ENCODE measurements around the gene ZMAT3. TPM values are rescaled to one million over a fixed set of nuclear protein-coding genes. Genes with fewer than 3 reads are reported as not detected.
"Not testable (repeated sequence)": the region's sequence is repeated elsewhere in the genome, so short reads cannot be mapped to it uniquely, and the experiment has no call there.

ZMAT3 gene
- total RNA-seq, 2 experiments from 2014 or later: 14.1 to 15.1 TPM

DNA sequence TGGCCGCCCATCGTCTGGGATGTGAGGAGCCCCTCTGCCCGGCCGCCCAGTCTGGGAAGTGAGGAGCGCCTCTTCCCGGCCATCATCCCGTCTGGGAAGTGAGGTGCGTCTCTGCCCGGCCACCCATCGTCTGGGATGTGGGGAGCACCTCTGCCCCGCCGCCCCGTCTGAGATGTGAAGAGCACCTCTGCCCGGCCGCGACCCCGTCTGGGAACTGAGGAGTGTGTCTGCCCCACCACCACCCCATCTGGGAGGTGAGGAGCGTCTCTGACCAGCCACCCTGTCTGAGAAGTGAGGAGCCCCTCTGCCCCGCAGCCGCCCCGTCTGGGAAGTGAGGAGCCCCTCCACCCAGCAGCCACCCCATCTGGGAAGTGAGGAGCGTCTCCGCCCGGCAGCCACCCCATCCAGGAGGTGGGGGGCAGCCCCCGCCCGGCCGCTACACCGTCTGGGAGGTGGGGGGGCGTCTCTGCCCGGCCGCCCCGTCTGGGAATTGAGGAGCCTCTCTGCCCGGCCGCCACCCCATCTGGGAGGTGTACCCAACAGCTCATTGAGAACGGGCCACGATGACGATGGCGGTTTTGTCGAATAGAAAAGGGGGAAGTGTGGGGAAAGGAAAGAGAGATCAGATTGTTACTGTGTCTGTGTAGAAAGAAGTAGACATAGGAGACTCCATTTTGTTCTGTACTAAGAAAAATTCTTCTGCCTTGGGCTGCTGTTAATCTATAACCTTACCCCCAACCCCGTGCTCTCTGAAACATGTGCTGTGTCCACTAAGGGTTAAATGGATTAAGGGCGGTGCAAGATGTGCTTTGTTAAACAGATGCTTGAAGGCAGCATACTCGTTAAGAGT is 38.9 kb downstream of the ZMAT3 start:
- H3K4me1 Mint-ChIP-seq; CTCF ChIA-PET; H3K27ac Mint-ChIP-seq; ATAC-seq; H3K27me3 Mint-ChIP-seq; H3K4me3 Mint-ChIP-seq; H3K9me3 Mint-ChIP-seq (ENCODE audit: low read depth); DNase-seq: not testable (repeated sequence)
- H3K36me3 Mint-ChIP-seq: peaks cover 12% of the 10 kb centered on the region

- DNase-seq (no peak), ATAC-seq (no peak)
- H3K4me3 Mint-ChIP-seq: no peak overlapping the region
- CTCF ChIA-PET: no interaction called here
- no peak overlapping the region for H3K27ac Mint-ChIP-seq
- H3K36me3 Mint-ChIP-seq: peaks cover 8% of the 10 kb centered on the region
- H3K9me3 Mint-ChIP-seq (ENCODE audit: low read depth): no peaks in the 10 kb centered on the region
- no peaks in the 10 kb centered on the region for H3K27me3 Mint-ChIP-seq
- no peaks in the 10 kb centered on the region for H3K4me1 Mint-ChIP-seq
Observed at GRCh38 chr3:179029096-179029495, 42.5 kb downstream of the ZMAT3 start.

DNA sequence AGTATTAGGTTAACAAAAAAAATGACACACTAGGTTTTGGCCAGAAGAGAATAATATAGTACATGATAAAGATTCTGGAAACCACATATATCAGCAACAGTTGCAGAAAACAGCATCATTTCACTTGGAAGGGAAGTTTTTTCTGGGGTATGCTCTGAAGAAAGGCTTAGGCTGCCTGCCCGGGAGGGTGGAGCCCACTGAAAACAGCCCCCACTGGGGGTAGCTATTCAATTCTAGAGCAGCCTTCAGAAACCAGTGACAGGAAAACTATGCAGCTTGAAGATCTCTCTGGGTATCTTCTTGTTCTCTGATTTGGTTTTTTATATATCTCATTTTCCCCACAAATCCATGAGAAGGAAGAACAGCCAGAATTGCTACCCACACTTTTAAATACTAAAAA is 43.2 kb downstream of the ZMAT3 start:
- Mint-ChIP-seq H3K9me3 (ENCODE audit: low read depth) (no peaks in the 10 kb centered on the region), H3K4me3 (no peak overlapping the region), H3K27ac (no peak overlapping the region), H3K4me1 (no peaks in the 10 kb centered on the region), H3K27me3 (no peaks in the 10 kb centered on the region), H3K36me3 (peaks cover 9% of the 10 kb centered on the region)
- DNase-seq (no peak), ATAC-seq (no peak)
- CTCF ChIA-PET: interaction anchor here (0.7 to 1.8 kb wide), 2 partner anchors 14 to 40 kb away, joined by 3 to 4 read pairs; no protein-coding TSS in a partner anchor

DNA sequence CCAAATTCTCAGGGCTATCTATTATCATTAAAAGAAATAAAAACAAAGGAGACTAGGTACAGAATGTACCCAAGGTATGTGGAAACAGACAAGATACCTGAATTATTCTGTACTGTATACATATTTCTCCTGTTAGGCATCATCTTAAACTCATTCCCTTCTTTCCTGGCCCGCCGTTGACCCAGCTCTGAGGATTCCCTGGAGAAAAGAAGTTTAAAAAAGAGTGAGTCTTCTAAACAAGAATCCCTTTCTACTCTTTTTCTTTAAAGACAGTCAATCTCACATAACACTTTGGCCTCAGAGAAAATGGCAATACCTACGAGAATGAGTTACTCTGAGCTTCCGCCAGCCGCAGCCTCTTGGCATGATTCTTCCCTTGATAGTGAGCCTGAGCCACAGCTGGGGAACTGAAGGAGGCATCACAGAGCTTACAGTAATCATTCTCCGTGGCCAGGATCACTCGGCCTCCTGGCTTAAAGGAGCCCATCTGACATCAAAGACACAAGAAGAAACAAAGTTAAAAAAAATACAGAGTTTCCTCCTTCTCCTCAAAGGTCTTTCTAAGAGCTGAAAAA is 44.2 kb downstream of the ZMAT3 start:
- no peak for DNase-seq
- H3K9me3 Mint-ChIP-seq (ENCODE audit: low read depth): no peaks in the 10 kb centered on the region
- peaks cover 9% of the 10 kb centered on the region for H3K36me3 Mint-ChIP-seq
- no peak overlapping the region for H3K4me3 Mint-ChIP-seq
- H3K27ac Mint-ChIP-seq: no peak overlapping the region
- ATAC-seq: no peak
- no peaks in the 10 kb centered on the region for H3K27me3 Mint-ChIP-seq
- CTCF ChIA-PET: interaction anchor here (1.8 to 2.2 kb wide), 2 partner anchors 12 to 41 kb away, joined by 4 to 5 read pairs; no protein-coding TSS in a partner anchor
- no peaks in the 10 kb centered on the region for H3K4me1 Mint-ChIP-seq

DNA sequence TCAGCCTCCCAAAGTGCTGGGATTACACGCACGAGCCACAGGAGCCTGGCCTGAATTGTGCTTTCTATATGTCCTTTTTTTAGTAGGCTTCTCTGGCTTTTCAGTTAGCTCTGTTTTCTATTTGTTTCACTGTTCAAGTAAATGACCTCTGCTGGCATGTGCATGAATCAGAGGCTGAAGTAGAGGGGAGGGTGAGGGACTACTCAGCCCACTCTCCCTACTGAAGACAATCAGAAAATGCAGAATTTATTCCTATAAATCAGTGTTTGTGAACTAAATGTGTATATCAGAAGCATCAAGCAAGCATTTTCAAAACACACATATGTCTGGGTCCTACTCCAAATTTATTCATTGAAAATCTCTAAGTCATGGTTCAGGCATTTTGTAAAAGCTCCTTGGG is 45.0 kb downstream of the ZMAT3 start:
- CTCF ChIA-PET: interaction anchor here (1.5 to 2.2 kb wide), 2 partner anchors 11 to 289 kb away, joined by 3 to 5 read pairs; no protein-coding TSS in a partner anchor
- Mint-ChIP-seq H3K27ac (no peak overlapping the region), H3K9me3 (ENCODE audit: low read depth) (no peaks in the 10 kb centered on the region), H3K4me3 (no peak overlapping the region), H3K4me1 (no peaks in the 10 kb centered on the region), H3K27me3 (no peaks in the 10 kb centered on the region), H3K36me3 (peaks cover 9% of the 10 kb centered on the region)
- ATAC-seq (no peak), DNase-seq (no peak)

DNA sequence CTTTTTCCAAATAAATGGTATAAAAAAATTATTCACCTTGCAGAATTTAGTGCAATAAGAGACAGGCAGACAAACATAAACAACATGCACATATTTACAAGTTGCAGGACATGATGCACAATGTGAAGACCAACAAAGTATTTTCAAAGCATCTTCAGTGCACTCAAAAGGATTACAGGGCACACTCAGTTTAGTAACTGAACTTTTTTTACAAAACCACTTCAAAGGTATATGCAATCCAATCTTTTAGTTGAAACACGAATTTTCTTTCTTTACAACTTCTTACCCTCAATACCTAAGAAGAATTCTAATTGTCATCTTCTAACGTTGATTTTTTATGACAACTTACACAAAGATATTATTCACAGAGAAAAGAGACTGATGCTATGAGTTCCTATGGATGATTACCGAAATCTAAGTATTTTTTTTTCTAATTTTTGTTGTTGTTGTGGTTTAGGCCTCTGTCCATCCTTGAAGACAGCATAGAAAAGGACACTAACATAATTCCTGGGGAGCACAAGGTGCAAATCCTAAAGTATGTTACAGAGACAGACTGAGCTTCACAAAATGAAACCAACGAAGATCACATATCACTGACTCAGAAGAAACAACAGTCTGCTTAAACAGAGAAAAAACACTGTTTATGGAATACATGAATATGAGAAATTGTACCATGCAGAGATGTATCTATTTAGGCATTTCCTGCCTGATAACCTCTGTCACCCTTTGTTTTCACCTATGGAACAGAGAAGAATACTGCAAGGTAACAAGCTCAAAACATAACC is 50.3 kb downstream of the ZMAT3 start:
- no peak overlapping the region for H3K4me3 Mint-ChIP-seq
- H3K27me3 Mint-ChIP-seq: no peaks in the 10 kb centered on the region
- H3K4me1 Mint-ChIP-seq: peaks cover 21% of the 10 kb centered on the region
- H3K9me3 Mint-ChIP-seq (ENCODE audit: low read depth): no peaks in the 10 kb centered on the region
- DNase-seq (no peak), ATAC-seq (no peak)
- CTCF ChIA-PET: no interaction called here
- H3K36me3 Mint-ChIP-seq: peaks cover 11% of the 10 kb centered on the region
- H3K27ac Mint-ChIP-seq: no peak overlapping the region

GRCh38 chr3:179020112-179020511 is 51.5 kb downstream of the ZMAT3 start:
- no peaks in the 10 kb centered on the region for H3K27me3 Mint-ChIP-seq
- H3K27ac Mint-ChIP-seq: no peak overlapping the region

DNA sequence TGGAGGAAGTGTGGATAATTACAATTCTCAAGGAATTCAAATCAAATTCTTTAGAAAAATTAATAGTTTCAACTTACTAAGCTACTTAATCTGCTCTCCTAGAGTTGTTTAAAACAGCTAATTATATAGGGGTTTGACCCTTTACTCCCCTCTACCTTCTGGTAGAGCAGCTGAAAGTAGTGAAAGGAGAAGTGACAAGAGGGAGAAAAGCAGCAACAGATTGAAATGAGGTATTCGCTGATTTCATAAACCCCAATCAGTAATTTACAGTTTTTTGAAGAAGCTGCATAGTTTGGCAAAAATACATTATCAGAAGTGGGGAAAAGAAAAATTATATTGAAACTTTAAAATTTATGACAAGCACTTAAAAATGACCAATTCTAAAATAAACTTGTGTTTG is 52.8 kb downstream of the ZMAT3 start:
- ATAC-seq: no peak
- no peak for DNase-seq
- no peak overlapping the region for H3K27ac Mint-ChIP-seq
- H3K4me1 Mint-ChIP-seq: peaks cover 38% of the 10 kb centered on the region
- no peaks in the 10 kb centered on the region for H3K27me3 Mint-ChIP-seq
- no peaks in the 10 kb centered on the region for H3K9me3 Mint-ChIP-seq (ENCODE audit: low read depth)
- H3K36me3 Mint-ChIP-seq: peaks cover 7% of the 10 kb centered on the region
- H3K4me3 Mint-ChIP-seq: no peak overlapping the region
- CTCF ChIA-PET: interaction anchor here (0.7 to 1.1 kb wide), 5 partner anchors 50 to 631 kb away, joined by 3 read pairs; no protein-coding TSS in a partner anchor

More at GRCh38 chr3:179020112-179020511, 51.5 kb downstream of the ZMAT3 start:
- CTCF ChIA-PET: interaction anchor here (1.1 to 1.5 kb wide), 2 partner anchors 49 to 296 kb away, joined by 4 to 5 read pairs; no protein-coding TSS in a partner anchor
- H3K36me3 Mint-ChIP-seq: peaks cover 11% of the 10 kb centered on the region
- DNase-seq (no peak), ATAC-seq (no peak)
- H3K9me3 Mint-ChIP-seq (ENCODE audit: low read depth): no peaks in the 10 kb centered on the region
- H3K4me1 Mint-ChIP-seq: peaks cover 32% of the 10 kb centered on the region
- H3K4me3 Mint-ChIP-seq: no peak overlapping the region

- Mint-ChIP-seq H3K36me3 (peaks cover 7% of the 10 kb centered on the region), H3K4me1 (peaks cover 38% of the 10 kb centered on the region), H3K9me3 (ENCODE audit: low read depth) (no peaks in the 10 kb centered on the region), H3K27me3 (peaks cover 7% of the 10 kb centered on the region), H3K4me3 (peak overlapping the region; percentile 76), H3K27ac (peak overlapping the region; percentile 89)
- CTCF ChIA-PET: interaction anchor here (0.8 to 2.6 kb wide), 2 partner anchors 54 to 297 kb away, joined by 3 to 14 read pairs; partner anchors contain the start of gene ZMAT3
- no peak for DNase-seq
- peak; percentile 60 for ATAC-seq
Observed at GRCh38 chr3:179016979-179017670, 54.5 kb downstream of the ZMAT3 start.

DNA sequence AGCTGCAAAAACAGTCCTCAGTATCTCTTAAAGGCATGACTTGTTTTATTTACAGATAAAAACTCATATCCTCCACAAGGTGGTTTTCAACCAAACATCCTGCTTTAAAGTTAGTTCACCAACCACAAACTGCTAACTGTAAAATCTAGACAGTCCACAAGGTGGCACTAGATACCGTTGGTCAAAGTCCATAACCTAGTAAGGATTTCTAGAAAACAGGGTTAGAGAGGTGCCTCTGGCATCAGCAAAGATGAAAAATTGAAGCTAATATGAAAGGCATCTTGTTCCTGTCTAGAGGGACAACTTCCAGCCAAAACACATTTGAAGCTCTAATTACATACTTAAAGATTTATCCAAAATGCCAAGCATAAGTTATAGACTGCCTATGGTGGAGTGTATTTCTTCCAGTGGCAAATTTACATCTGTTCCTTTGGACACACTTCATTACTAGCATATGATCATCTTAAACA is 56.0 kb downstream of the ZMAT3 start:
- CTCF ChIA-PET: interaction anchor here (0.6 to 2.6 kb wide), 25 partner anchors 11 to 548 kb away, joined by 3 to 14 read pairs (median 3); partner anchors contain the start of genes ACTL6A and ZMAT3
- ATAC-seq: peak; percentile 91
- H3K27ac Mint-ChIP-seq: peak overlapping the region; percentile 52
- H3K36me3 Mint-ChIP-seq: peaks cover 5% of the 10 kb centered on the region
- H3K4me3 Mint-ChIP-seq: no peak overlapping the region
- peaks cover 29% of the 10 kb centered on the region for H3K4me1 Mint-ChIP-seq
- no peaks in the 10 kb centered on the region for H3K9me3 Mint-ChIP-seq (ENCODE audit: low read depth)
- peak; percentile 82 for DNase-seq
- H3K27me3 Mint-ChIP-seq: peaks cover 17% of the 10 kb centered on the region

DNA sequence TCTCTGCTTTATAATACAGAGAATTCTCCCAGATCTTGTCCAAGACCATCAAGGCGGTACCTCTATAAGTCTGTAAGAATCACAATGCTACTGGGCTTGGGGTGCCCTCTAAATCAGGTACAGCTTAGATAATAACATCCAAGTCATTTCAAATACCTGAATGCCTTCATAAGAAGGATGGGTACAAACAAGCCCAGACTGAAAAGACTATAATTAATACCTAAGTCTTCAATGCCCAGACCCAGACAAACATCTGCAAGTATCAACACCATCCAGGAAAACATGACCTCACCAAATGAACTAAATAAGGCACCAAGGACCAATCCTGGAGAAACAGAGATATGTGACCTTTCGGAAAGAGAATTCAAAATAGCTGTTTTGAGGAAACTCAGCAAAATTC is 65.9 kb downstream of the ZMAT3 start:
- CTCF ChIA-PET: no interaction called here
- Mint-ChIP-seq H3K9me3 (ENCODE audit: low read depth) (no peaks in the 10 kb centered on the region), H3K27me3 (peaks cover 43% of the 10 kb centered on the region), H3K27ac (no peak overlapping the region), H3K36me3 (peaks cover 1% of the 10 kb centered on the region), H3K4me1 (peaks cover 5% of the 10 kb centered on the region), H3K4me3 (no peak overlapping the region)
- ATAC-seq (no peak), DNase-seq (no peak)

GRCh38 chr3:179005213-179005612 is 66.4 kb downstream of the ZMAT3 start:
- Mint-ChIP-seq H3K27ac (no peak overlapping the region), H3K4me1 (peaks cover 9% of the 10 kb centered on the region), H3K4me3 (no peak overlapping the region), H3K27me3 (peaks cover 38% of the 10 kb centered on the region), H3K9me3 (ENCODE audit: low read depth) (no peaks in the 10 kb centered on the region), H3K36me3 (peaks cover 1% of the 10 kb centered on the region)
- ATAC-seq (no peak), DNase-seq (no peak)
- CTCF ChIA-PET: no interaction called here
